Omental fat pad (tissue), 4 donors: ENCODE results near the gene STAG2. TPM values are rescaled to one million over a fixed set of nuclear protein-coding genes. Genes with fewer than 3 reads are reported as not detected.
"Not testable (repeated sequence)": the region's sequence is repeated elsewhere in the genome, so short reads cannot be mapped to it uniquely, and the experiment has no call there.

ENCODE experiments used
- ATAC-seq: fragments of 150-250 bp; one replicate; pipeline ENCODE4 v1.9.1; 2016; ENCODE audit warnings: mild to moderate bottlenecking, moderate library complexity; ENCODE audit not compliant: low FRiP score
- DNase-seq: peaks from one replicate; pipeline ENCODE4 v3.0.0-alpha.2; 2019; ENCODE audit warnings: low spot score
- total RNA-seq, 4 donors: library from RNA; depleted of rRNA; stranded (reverse); fragments of >200 nt; gene quantifications; one replicate each; pipeline ENCODE4 v1.1.0, GENCODE V29; 2016
- TF ChIP-seq, protein P1 (sequence below), 3 donors: fragments of 450-650 bp; IDR thresholded peaks; one replicate each; pipeline ENCODE4 v1.5.1; 2016 to 2017; ENCODE audit warnings: antibody characterized with exemption in 3 of 3, mild to moderate bottlenecking in 3 of 3, moderate library complexity in 2 of 3

Gene STAG2
- total RNA-seq, 4 donors from 2014 or later, result 41.4 to 83.2 (median 58.9) TPM

DNA sequence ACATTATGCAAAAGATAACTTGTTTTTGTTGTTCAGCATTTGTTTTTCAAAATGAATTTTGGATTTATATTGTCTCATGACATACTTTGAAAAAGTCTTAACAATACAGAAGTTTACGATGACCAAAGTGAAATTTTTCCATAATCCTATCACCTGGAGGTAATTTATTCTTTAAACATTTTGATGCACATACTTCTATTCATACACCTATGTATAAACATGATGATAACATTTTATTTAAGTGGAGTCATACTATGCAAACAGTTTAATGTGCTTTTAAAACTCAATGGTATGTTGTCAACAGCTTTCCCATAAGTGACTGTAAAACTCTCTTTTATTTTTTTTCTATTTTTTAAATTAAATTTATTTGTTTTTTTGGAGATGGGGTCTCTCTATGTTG, 65.0 kb downstream of the STAG2 start:
- TF ChIP-seq, protein P1, sequence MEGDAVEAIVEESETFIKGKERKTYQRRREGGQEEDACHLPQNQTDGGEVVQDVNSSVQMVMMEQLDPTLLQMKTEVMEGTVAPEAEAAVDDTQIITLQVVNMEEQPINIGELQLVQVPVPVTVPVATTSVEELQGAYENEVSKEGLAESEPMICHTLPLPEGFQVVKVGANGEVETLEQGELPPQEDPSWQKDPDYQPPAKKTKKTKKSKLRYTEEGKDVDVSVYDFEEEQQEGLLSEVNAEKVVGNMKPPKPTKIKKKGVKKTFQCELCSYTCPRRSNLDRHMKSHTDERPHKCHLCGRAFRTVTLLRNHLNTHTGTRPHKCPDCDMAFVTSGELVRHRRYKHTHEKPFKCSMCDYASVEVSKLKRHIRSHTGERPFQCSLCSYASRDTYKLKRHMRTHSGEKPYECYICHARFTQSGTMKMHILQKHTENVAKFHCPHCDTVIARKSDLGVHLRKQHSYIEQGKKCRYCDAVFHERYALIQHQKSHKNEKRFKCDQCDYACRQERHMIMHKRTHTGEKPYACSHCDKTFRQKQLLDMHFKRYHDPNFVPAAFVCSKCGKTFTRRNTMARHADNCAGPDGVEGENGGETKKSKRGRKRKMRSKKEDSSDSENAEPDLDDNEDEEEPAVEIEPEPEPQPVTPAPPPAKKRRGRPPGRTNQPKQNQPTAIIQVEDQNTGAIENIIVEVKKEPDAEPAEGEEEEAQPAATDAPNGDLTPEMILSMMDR (IDR thresholded peaks at IDR 0.05), result no peak
- DNase-seq, result no peak
- no peak for ATAC-seq

DNA sequence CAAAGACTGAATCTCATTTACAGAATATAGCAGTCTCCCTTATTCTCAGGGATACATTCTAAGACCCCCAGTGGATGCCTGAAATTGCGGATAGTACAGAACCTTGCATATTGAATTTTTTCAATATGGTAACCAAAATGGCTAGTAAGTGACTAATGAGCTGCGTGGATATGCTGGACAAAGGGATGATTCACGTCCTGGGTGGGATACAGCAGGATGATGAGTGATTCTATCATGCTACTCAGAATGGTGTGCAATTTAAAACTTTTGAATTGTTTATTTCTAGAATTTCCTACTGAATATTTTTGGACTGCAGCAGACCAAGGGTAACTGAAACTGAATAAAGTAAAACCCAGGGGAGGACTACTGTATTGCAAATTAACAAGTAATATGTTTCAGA, 66.7 kb downstream of the STAG2 start:
- TF ChIP-seq, protein P1 (IDR thresholded peaks at IDR 0.05), result no peak
- ATAC-seq, result no peak
- no peak for DNase-seq

DNA sequence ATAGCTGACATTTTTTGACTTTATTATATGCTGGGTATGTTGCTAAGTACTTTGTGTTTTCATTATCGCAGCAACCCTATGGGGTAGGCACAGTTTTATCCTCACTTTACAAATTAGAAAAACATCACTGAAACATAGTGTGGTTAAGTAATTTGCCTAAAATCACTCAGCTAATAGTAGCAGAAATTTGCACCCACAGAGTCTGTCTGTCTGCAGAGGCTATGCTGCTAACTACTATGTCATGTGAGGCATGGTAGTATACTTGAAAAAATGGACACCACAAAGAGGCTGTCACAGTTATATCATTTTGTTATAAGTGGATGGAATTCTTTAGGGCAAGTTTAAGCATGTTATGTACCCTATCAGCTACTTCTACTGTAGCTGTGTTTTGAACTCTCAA, 69.0 kb downstream of the STAG2 start:
- ATAC-seq, result no peak
- no peak for DNase-seq
- TF ChIP-seq, protein P1 (IDR thresholded peaks at IDR 0.05), result no peak

DNA sequence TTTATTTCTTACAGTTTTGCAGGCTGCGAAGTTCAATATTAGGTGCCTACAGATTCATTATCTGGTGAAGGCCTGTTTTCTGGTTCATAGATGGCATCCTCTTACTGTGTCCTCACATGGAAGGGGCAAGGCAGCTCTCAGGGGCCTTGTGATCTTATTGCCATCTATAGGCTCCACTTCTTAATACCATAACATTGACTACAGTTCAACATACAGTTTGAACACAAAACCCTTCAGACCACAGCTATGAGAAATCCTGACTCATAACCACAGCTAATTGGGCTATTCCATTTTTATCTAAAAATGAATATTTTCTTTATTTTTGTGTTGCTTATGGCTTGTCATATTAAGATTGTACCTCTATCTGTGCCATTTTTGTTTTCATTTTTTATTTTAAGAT, 72.3 kb downstream of the STAG2 start:
- TF ChIP-seq, protein P1 (IDR thresholded peaks at IDR 0.05), result no peak
- DNase-seq, result no peak
- ATAC-seq, result no peak

DNA sequence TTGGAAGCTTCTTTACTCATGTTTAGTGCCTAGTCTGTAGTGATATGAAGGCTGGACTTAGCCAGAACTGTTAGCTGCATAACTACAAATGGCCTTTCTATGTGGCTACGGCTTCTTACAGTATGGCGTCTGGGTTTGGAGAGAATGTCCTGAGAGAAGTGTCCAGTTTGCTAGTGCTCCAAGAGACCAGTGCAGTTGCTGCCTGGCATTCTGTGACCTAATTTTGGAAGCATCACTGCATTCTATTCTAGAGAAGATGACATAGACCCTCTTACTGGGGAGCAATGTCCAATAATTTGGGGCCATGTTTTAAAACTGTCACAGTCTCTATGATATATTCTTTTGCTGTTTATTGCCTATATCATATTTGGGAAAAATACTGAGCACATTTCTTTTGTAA, 74.2 kb downstream of the STAG2 start:
- TF ChIP-seq, protein P1 (IDR thresholded peaks at IDR 0.05), result no peak
- no peak for DNase-seq
- no peak for ATAC-seq

DNA sequence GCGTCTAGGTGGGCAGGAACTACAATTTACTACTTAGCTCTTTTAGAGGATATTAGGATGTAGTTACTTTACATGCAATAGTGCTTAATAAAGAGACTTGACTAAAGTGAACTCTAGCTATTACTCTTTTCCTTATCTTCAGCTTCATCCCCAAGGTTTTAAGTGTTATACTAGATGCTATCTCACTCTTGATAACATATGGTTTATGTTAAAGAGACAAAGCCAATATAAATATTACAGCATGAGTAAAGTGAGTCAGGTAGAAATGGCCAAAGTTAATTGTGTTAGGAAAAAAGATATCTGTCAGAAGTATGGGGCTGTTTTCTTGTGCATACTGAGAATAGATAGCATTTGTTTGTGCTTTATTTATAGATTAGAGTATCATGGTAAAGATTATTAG, 80.5 kb downstream of the STAG2 start:
- ATAC-seq (no peak), DNase-seq (no peak)
- TF ChIP-seq, protein P1 (IDR thresholded peaks at IDR 0.05), result no peak

DNA sequence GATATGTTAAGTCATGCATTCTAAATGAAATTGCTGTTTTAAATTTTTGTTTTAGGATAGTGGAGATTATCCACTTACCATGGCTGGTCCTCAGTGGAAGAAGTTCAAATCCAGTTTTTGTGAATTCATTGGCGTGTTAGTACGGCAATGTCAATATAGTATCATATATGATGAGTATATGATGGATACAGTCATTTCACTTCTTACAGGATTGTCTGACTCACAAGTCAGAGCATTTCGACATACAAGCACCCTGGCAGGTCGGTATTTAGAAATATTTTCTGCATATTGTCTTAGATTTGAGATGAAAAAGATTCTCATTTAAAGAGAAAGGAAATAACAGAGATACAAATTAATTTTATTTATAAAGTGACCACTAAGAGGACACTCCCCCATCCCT, 83.6 kb downstream of the STAG2 start:
- TF ChIP-seq, protein P1 (IDR thresholded peaks at IDR 0.05), result no peak
- ATAC-seq (no peak), DNase-seq (no peak)

DNA sequence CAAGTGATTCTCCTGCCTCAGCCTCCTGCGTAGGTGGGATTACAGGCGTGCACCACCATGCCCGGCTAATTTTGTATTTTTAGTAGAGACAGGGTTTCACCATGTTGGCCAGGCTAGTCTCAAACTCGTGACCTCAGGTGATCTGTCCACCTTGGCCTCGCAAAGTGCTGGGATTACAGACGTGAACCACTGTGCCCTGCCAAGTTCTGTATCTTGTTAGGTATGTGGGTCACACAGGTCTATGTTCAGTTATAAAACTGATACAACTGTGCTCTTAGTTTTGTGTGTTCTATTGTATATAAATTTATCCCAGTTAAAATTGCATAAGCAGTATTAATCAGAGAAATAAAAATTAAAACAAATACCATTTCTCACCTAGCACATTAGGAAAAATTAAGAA, 122.9 kb downstream of the STAG2 start:
- DNase-seq, ATAC-seq: not testable (repeated sequence)
